Endothelial cell of umbilical vein (primary cell): ENCODE data around the gene TCF25.

Experiments
- EZH2 ChIP-seq: IDR thresholded peaks from 2 replicates; pipeline ENCODE4 v1.6.1; 2012; ENCODE audit warnings: borderline replicate concordance, low read depth, mild to moderate bottlenecking, moderate library complexity, low read length, inconsistent platforms; ENCODE audit not compliant: severe bottlenecking
- JUN ChIP-seq: IDR thresholded peaks from 2 replicates; pipeline ENCODE4 v1.6.1; 2011; ENCODE audit warnings: borderline replicate concordance, low read depth; ENCODE audit not compliant: insufficient read length, insufficient read depth
- TF ChIP-seq, protein P1 (sequence below), 2 donors: IDR thresholded peaks; 1 replicate in 1 of 2; 2 replicates in 1 of 2; pipeline ENCODE4 v1.5.1; 2011; ENCODE audit warnings: low read length in 2 of 2, mild to moderate bottlenecking in 2 of 2, moderate library complexity in 2 of 2, control low read depth in 1 of 2, inconsistent platforms in 1 of 2, low read depth in 1 of 2; ENCODE audit not compliant: insufficient read depth in 1 of 2; ENCODE audit errors: extremely low read depth in 1 of 2
- TF ChIP-seq, protein P2 (sequence below): IDR thresholded peaks from 2 replicates; pipeline ENCODE4 v1.6.1; 2011; ENCODE audit not compliant: insufficient read depth, insufficient read length

- TF ChIP-seq, protein P1, sequence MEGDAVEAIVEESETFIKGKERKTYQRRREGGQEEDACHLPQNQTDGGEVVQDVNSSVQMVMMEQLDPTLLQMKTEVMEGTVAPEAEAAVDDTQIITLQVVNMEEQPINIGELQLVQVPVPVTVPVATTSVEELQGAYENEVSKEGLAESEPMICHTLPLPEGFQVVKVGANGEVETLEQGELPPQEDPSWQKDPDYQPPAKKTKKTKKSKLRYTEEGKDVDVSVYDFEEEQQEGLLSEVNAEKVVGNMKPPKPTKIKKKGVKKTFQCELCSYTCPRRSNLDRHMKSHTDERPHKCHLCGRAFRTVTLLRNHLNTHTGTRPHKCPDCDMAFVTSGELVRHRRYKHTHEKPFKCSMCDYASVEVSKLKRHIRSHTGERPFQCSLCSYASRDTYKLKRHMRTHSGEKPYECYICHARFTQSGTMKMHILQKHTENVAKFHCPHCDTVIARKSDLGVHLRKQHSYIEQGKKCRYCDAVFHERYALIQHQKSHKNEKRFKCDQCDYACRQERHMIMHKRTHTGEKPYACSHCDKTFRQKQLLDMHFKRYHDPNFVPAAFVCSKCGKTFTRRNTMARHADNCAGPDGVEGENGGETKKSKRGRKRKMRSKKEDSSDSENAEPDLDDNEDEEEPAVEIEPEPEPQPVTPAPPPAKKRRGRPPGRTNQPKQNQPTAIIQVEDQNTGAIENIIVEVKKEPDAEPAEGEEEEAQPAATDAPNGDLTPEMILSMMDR (IDR thresholded peaks at IDR 0.05; ENCODE audit: extremely low read depth in 1 of 2, insufficient read depth in 1 of 2, low read depth in 1 of 2, low read length in 2 of 2), result no peak
- TF ChIP-seq JUN, result no peak
- TF ChIP-seq, protein P2, sequence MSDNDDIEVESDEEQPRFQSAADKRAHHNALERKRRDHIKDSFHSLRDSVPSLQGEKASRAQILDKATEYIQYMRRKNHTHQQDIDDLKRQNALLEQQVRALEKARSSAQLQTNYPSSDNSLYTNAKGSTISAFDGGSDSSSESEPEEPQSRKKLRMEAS, result no peak
- no peak for TF ChIP-seq EZH2
These were observed 46.6 kb upstream of the TCF25 start for GRCh38 chr16:89826531-89827382.
